HCT116 (cell line): ENCODE data around the gene TSPEAR. TPM values are rescaled to one million over a fixed set of nuclear protein-coding genes. Genes with fewer than 3 reads are reported as not detected.

Experiments
- ATAC-seq: fragments of 200-7000 bp; cut with Tn5 transposase; 2 replicates; pipeline ENCODE4 v1.9.1; 2020; ENCODE audit warnings: mild to moderate bottlenecking, moderate library complexity
- BruUV-seq: library from RNA; stranded (reverse); fragments of 400-500 nt; replicated peaks from 2 replicates; lab custom pipeline; 2021; lab: Mats Ljungman, UMichigan
- CTCF ChIA-PET: fragments of 300-600 bp; sonication (Branson Sonifier 250); formaldehyde crosslinking; loops from one replicate; lab custom pipeline; 2021; ENCODE audit warnings: antibody characterized with exemption; lab: Charles Lee
- POLR2A ChIA-PET: fragments of 300-600, 350-600 bp; sonication (Branson Sonifier 250); formaldehyde crosslinking; loops from one replicate; lab custom pipeline; 2021; ENCODE audit warnings: antibody characterized with exemption; lab: Charles Lee
- RAD21 ChIA-PET, 2 experiments: fragments of 300-600 bp; sonication (Branson Sonifier 250); formaldehyde crosslinking; loops; one replicate each; lab custom pipeline; 2023; ENCODE audit warnings: low total read pairs in 2 of 2; ENCODE audit not compliant: uncharacterized antibody in 2 of 2, unreplicated experiment in 2 of 2, low non-redundant PET in 1 of 2; lab: Charles Lee
- DNase-seq: peaks from one replicate; pipeline ENCODE4 v3.0.0-alpha.2; 2010; ENCODE audit warnings: low read depth, low spot score
- H2AFZ ChIP-seq: fragments of 200-600 bp; shearing (Covaris generic), sonication (generic); 2 replicates; pipeline ENCODE4 v1.6.1; 2017; ENCODE audit warnings: low read depth, mixed run types, mixed read lengths, antibody characterized with exemption, low read length; ENCODE audit not compliant: poor library complexity, severe bottlenecking
- H3K27ac ChIP-seq: 2 replicates; pipeline ENCODE4 v1.5.1; 2012; ENCODE audit warnings: low read depth, low read length
- H3K27me3 ChIP-seq: fragments of 200-600 bp; sonication (generic); 2 replicates; pipeline ENCODE4 v1.6.1; 2016; ENCODE audit warnings: mixed run types, low read length, mixed read lengths; ENCODE audit not compliant: insufficient read depth
- H3K36me3 ChIP-seq, 2 experiments: fragments of 200-500 bp in 1 of 2; fragments of 200-600 bp in 1 of 2; sonication (Bioruptor generic) in 1 of 2; sonication (generic) in 1 of 2; 2 replicates each; pipeline versions ENCODE4 v1.5.1 to v1.6.1; 2014 to 2016; ENCODE audit warnings: low read length in 2 of 2, inconsistent platforms in 1 of 2, mixed read lengths in 1 of 2, mixed run types in 1 of 2; ENCODE audit not compliant: insufficient read depth in 2 of 2, control insufficient read depth in 1 of 2
- H3K4me1 ChIP-seq, 2 experiments: fragments of 200-600 bp in 1 of 2; sonication (generic) in 1 of 2; 2 replicates each; pipeline versions ENCODE4 v1.5.1 to v1.6.1; 2012 to 2017; ENCODE audit warnings: low read length in 2 of 2, inconsistent platforms in 1 of 2, mild to moderate bottlenecking in 1 of 2, mixed read lengths in 1 of 2, mixed run types in 1 of 2, moderate library complexity in 1 of 2; ENCODE audit not compliant: insufficient read depth in 2 of 2, control insufficient read depth in 1 of 2
- H3K4me2 ChIP-seq: fragments of 200-600 bp; sonication (generic); 2 replicates; pipeline ENCODE4 v1.6.1; 2017; ENCODE audit warnings: mixed run types, low read length, mixed read lengths
- H3K4me3 ChIP-seq, 2 experiments: fragments of 200-600 bp in 1 of 2; sonication (generic) in 1 of 2; replicated peaks in 1 of 2; 2 replicates each; pipeline ENCODE4 v1.5.1; 2011 to 2016; ENCODE audit warnings: low read length in 2 of 2, control low read depth in 1 of 2, low read depth in 1 of 2, mild to moderate bottlenecking in 1 of 2, mixed read lengths in 1 of 2, mixed run types in 1 of 2
- H3K79me2 ChIP-seq: fragments of 200-600 bp; sonication (generic); 2 replicates; pipeline ENCODE4 v1.6.1; 2017; ENCODE audit warnings: mild to moderate bottlenecking, mixed run types, low read length, moderate library complexity, mixed read lengths; ENCODE audit not compliant: insufficient read depth
- H3K9ac ChIP-seq: fragments of 200-600 bp; sonication (generic); 2 replicates; pipeline ENCODE4 v1.6.1; 2016; ENCODE audit warnings: low read length, mixed read lengths
- H3K9me2 ChIP-seq: fragments of 200-600 bp; sonication (generic), shearing (Covaris generic); 2 replicates; pipeline ENCODE4 v1.6.1; 2017; ENCODE audit warnings: mixed run types, mild to moderate bottlenecking, moderate library complexity; ENCODE audit not compliant: insufficient read depth
- H3K9me3 ChIP-seq, 2 experiments: fragments of 200-500 bp in 1 of 2; fragments of 200-600 bp in 1 of 2; sonication (Bioruptor generic) in 1 of 2; sonication (generic) in 1 of 2; 2 replicates each; pipeline ENCODE4 v1.6.1; 2014 to 2017; ENCODE audit warnings: low read length in 2 of 2, mixed read lengths in 2 of 2, inconsistent platforms in 1 of 2, low read depth in 1 of 2, mild to moderate bottlenecking in 1 of 2, mixed run types in 1 of 2, moderate library complexity in 1 of 2; ENCODE audit not compliant: control insufficient read depth in 1 of 2, insufficient read depth in 1 of 2
- H4K20me1 ChIP-seq: fragments of 200-600 bp; sonication (generic), shearing (Covaris generic); 2 replicates; pipeline ENCODE4 v1.6.1; 2017; ENCODE audit warnings: mixed run types, mild to moderate bottlenecking, moderate library complexity; ENCODE audit not compliant: insufficient read depth
- ATF3 ChIP-seq: IDR thresholded peaks from 2 replicates; pipeline ENCODE4 v1.6.1; 2012
- CEBPB ChIP-seq: IDR thresholded peaks from 2 replicates; pipeline ENCODE4 v1.6.1; 2012; ENCODE audit warnings: low read depth
- EGR1 ChIP-seq: IDR thresholded peaks from 2 replicates; pipeline ENCODE4 v1.6.1; 2012; ENCODE audit warnings: low read depth
- FOSL1 ChIP-seq: IDR thresholded peaks from 2 replicates; pipeline ENCODE4 v1.6.1; 2012; ENCODE audit warnings: low read depth
- JUND ChIP-seq: IDR thresholded peaks from 2 replicates; pipeline ENCODE4 v1.6.1; 2012
- RAD21 ChIP-seq: IDR thresholded peaks from 2 replicates; pipeline ENCODE4 v1.6.1; 2012; ENCODE audit warnings: low read depth, mild to moderate bottlenecking
- SIN3A ChIP-seq: IDR thresholded peaks from 2 replicates; pipeline ENCODE4 v1.6.1; 2012; ENCODE audit warnings: low read depth
- SP1 ChIP-seq: IDR thresholded peaks from 2 replicates; pipeline ENCODE4 v1.6.1; 2012; ENCODE audit warnings: low read depth
- SRF ChIP-seq: IDR thresholded peaks from 2 replicates; pipeline ENCODE4 v1.6.1; 2012; ENCODE audit warnings: low read depth
- TCF7L2 ChIP-seq: IDR thresholded peaks from 2 replicates; pipeline ENCODE4 v1.7.0; 2011; ENCODE audit warnings: borderline replicate concordance, inconsistent platforms; ENCODE audit not compliant: insufficient read depth, insufficient read length; ENCODE audit errors: extremely low read depth
- ZBTB33 ChIP-seq: IDR thresholded peaks from 2 replicates; pipeline ENCODE4 v1.6.1; 2011; ENCODE audit warnings: mild to moderate bottlenecking, low read length, moderate library complexity; ENCODE audit not compliant: insufficient replicate concordance; ENCODE audit errors: extremely low read depth
- ZFX ChIP-seq: fragments of 450-650 bp; IDR thresholded peaks from 2 replicates; pipeline ENCODE4 v1.6.1; 2017
- intact Hi-C: fragments of 100-400 bp; cut with micrococcal nuclease; formaldehyde crosslinking; loops from 2 replicates; pipeline ENCODE4 v1.10.0; 2022
- total RNA-seq: library from RNA; stranded (reverse); gene quantifications from one replicate; pipeline ENCODE4 v1.2.1, GENCODE V29; 2021; ENCODE audit not compliant: unreplicated experiment
- TF ChIP-seq, protein P1 (sequence below): IDR thresholded peaks from 2 replicates; pipeline ENCODE4 v1.6.1; 2012
- TF ChIP-seq, protein P2 (sequence below), 3 experiments: fragments of 200-600 bp in 1 of 3; sonication (generic) in 1 of 3; IDR thresholded peaks in 2 of 3; conservative IDR thresholded peaks in 1 of 3; 2 replicates each; pipeline ENCODE4 v1.5.1; 2012 to 2017; ENCODE audit warnings: low read depth in 2 of 3, low read length in 2 of 3, antibody characterized with exemption in 1 of 3, borderline replicate concordance in 1 of 3, control low read depth in 1 of 3, mild to moderate bottlenecking in 1 of 3, mixed read lengths in 1 of 3, mixed run types in 1 of 3, moderate library complexity in 1 of 3; ENCODE audit not compliant: insufficient read depth in 1 of 3

TSPEAR gene
- total RNA-seq, 1 experiment from 2014 or later: not detected

DNA sequence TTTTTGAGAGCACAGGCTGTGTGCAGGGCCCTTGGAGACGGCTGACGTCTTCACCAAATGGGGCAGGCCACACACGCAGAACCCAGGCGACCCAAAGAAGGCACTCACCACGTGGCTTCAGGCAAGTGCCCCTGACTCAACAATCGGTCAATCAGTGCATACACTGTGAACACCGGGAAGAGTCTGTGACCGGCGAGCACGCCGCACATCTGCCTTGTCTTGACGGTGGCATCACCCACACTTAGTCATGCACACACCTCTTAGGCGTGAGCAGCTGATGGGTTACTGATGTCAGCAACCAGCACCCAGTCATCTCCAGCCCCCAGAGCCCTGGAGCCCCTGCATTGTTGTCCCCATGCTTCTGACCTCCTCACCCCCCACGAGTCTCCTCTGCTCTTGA, 261.0 kb downstream of the TSPEAR start:
- H2AFZ ChIP-seq: no peak overlapping the region
- H4K20me1 ChIP-seq: no peaks in the 10 kb centered on the region
- ChIA-PET CTCF (no interaction called here), POLR2A (no interaction called here), RAD21 (no interaction called here)
- ATAC-seq: no peak
- intact Hi-C loops: no loop called here
- no peak overlapping the region for H3K9ac ChIP-seq
- H3K4me2 ChIP-seq: no peak overlapping the region
- H3K4me3 ChIP-seq: no peak overlapping the region
- peaks cover 26% of the 10 kb centered on the region for H3K27me3 ChIP-seq
- no peaks in the 10 kb centered on the region for H3K36me3 ChIP-seq
- H3K9me3 ChIP-seq: no peaks in the 10 kb centered on the region
- TF ChIP-seq ATF3: no peak
- TF ChIP-seq SIN3A: no peak
- no peak for TF ChIP-seq SP1
- TF ChIP-seq EGR1: no peak
- TF ChIP-seq ZFX: no peak
- TF ChIP-seq TCF7L2: no peak
- no peak for TF ChIP-seq JUND
- BruUV-seq: no TSS peak
- H3K27ac ChIP-seq: no peak overlapping the region
- H3K79me2 ChIP-seq: no peaks in the 10 kb centered on the region
- no peaks in the 10 kb centered on the region for H3K9me2 ChIP-seq
- H3K4me1 ChIP-seq: no peaks in the 10 kb centered on the region
- no peak for DNase-seq

GRCh38 chr21:44449473-44450363, 261.7 kb downstream of the TSPEAR start:
- no peaks in the 10 kb centered on the region for H4K20me1 ChIP-seq
- CTCF ChIA-PET: no interaction called here
- H2AFZ ChIP-seq: no peak overlapping the region
- no peak overlapping the region for H3K27ac ChIP-seq
- no peak overlapping the region for H3K4me3 ChIP-seq
- H3K4me1 ChIP-seq: peaks cover 2 to 4% of the 10 kb centered on the region in 2 experiments; a peak in 3 of 4 replicates
- peaks cover 26% of the 10 kb centered on the region for H3K27me3 ChIP-seq
- no peaks in the 10 kb centered on the region for H3K79me2 ChIP-seq
- ATAC-seq (no peak), DNase-seq (no peak)
- no peak overlapping the region for H3K9ac ChIP-seq
- no peaks in the 10 kb centered on the region for H3K36me3 ChIP-seq
- RAD21 ChIA-PET: no interaction called here
- H3K4me2 ChIP-seq: no peak overlapping the region
- no peaks in the 10 kb centered on the region for H3K9me3 ChIP-seq
- no peaks in the 10 kb centered on the region for H3K9me2 ChIP-seq
- BruUV-seq: no TSS peak
- POLR2A ChIA-PET: no interaction called here
- intact Hi-C loops: no loop called here
- TF ChIP-seq ZBTB33: no peak
- TF ChIP-seq, protein P1, sequence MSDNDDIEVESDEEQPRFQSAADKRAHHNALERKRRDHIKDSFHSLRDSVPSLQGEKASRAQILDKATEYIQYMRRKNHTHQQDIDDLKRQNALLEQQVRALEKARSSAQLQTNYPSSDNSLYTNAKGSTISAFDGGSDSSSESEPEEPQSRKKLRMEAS: no peak
- no peak for TF ChIP-seq ATF3
- TF ChIP-seq CEBPB: no peak
- TF ChIP-seq, protein P2, sequence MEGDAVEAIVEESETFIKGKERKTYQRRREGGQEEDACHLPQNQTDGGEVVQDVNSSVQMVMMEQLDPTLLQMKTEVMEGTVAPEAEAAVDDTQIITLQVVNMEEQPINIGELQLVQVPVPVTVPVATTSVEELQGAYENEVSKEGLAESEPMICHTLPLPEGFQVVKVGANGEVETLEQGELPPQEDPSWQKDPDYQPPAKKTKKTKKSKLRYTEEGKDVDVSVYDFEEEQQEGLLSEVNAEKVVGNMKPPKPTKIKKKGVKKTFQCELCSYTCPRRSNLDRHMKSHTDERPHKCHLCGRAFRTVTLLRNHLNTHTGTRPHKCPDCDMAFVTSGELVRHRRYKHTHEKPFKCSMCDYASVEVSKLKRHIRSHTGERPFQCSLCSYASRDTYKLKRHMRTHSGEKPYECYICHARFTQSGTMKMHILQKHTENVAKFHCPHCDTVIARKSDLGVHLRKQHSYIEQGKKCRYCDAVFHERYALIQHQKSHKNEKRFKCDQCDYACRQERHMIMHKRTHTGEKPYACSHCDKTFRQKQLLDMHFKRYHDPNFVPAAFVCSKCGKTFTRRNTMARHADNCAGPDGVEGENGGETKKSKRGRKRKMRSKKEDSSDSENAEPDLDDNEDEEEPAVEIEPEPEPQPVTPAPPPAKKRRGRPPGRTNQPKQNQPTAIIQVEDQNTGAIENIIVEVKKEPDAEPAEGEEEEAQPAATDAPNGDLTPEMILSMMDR (IDR thresholded peaks at IDR 0.05 in 2 of 3, conservative IDR thresholded peaks at IDR 0.05 in 1 of 3; ENCODE audit: borderline replicate concordance in 1 of 3, insufficient read depth in 1 of 3, low read depth in 2 of 3, low read length in 2 of 3): no peak
- no peak for TF ChIP-seq SP1
- no peak for TF ChIP-seq RAD21
- TF ChIP-seq SRF: no peak
- no peak for TF ChIP-seq JUND
- TF ChIP-seq FOSL1: no peak
- TF ChIP-seq TCF7L2: no peak
